SK-N-MC (cell line): ENCODE results near the gene TIMM8B.

Experiments
- EZH2 ChIP-seq: fragments of 200-600 bp; sonication (generic); IDR thresholded peaks from one replicate; pipeline ENCODE4 v1.6.1; 2017; ENCODE audit warnings: antibody characterized with exemption
- POLR2AphosphoS5 ChIP-seq: IDR thresholded peaks from 2 replicates; pipeline ENCODE4 v1.6.1; 2012; ENCODE audit warnings: mild to moderate bottlenecking, low read depth, low read length, borderline replicate concordance

DNA sequence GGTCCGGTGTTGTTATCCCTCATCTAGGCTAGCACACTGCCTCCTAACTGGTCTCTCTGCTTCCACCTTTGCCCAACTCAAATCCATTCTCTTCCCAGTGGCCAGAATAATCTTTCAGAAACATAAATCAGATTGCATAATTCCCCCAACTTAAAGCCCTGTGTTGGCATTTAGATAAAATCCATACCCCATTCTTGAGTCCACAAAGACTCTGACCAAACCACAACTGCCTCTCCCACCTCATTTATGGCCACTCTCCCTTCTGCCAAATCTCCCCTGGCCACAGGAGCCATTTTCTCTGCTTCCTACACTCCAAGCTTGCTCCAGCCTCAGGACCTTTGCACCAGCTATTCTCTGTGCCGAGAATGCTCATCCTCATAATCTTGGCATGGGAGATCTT lies 40.5 kb upstream of the TIMM8B start:
- TF ChIP-seq EZH2 = no peak
- no peak for TF ChIP-seq POLR2AphosphoS5
